ENCODE results near the gene ARID5A.

GRCh38 chr2:96520231-96520630, 16.3 kb upstream of the ARID5A start:
- TF ChIP-seq EZH2 (IDR thresholded peaks at IDR 0.05; ENCODE audit: insufficient read depth, poor library complexity, severe bottlenecking) (no peak), EZH2phosphoT487 (IDR thresholded peaks at IDR 0.05; ENCODE audit: insufficient read depth, low read depth) (no peak)

All from GM23248 (cell line).